HG02973 (cell line): ENCODE measurements around the gene SALL3.

Source experiments
- ATAC-seq: cut with Tn5 transposase; IDR thresholded peaks from one replicate; pipeline ENCODE4 v1.9.1; 2021; ENCODE audit warnings: moderate library complexity; ENCODE audit not compliant: unreplicated experiment

SALL3 gene

DNA sequence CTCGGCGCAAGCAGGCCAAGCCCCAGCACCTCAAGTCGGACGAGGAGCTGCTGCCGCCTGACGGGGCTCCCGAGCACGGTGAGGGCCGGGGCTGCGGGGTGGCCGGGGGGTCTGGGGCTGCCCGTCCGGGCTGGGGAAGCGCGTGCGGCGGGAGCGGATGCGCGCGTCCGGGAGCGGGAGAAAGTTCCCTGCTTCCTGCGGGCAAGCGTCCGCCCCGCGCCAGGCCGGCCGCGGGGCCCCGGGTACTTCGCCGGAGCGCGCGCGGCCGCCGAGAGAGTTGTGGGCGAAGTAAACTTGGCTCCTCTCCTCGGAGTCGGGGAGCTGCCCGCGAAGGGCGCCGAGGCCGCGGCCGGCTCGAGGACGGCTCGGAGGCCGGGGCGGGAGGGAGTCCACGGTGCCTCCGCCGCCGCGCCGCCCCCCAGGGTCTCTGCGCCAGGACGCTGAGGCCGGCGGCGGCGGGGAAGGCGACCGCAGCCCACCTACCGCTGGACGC is 707 bp downstream of the SALL3 start:
- ATAC-seq, result no peak

GRCh38 chr18:78980777-78981380 is 1.3 kb downstream of the SALL3 start:
- no peak for ATAC-seq

DNA sequence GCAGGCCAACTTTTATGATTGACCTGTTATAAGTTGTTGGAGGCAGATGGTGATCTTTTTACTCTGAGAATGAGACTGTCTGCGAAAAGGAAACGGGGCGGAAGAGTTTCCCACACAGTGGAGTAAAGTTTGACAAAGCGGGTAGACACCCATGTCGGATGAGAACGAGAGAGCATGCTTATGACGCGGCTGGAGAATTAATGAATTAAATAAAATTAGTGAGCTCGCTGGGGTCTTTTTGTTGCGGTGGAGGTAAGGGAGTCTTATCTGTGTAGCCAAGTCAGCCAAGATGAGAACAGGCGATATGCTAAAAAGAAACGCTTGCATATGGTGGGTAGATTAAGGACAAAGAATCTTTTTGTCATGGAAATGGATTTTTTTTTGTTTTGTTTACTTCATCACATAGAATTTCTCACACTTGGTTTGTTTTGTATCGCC is 1.8 kb downstream of the SALL3 start:
- no peak for ATAC-seq

DNA sequence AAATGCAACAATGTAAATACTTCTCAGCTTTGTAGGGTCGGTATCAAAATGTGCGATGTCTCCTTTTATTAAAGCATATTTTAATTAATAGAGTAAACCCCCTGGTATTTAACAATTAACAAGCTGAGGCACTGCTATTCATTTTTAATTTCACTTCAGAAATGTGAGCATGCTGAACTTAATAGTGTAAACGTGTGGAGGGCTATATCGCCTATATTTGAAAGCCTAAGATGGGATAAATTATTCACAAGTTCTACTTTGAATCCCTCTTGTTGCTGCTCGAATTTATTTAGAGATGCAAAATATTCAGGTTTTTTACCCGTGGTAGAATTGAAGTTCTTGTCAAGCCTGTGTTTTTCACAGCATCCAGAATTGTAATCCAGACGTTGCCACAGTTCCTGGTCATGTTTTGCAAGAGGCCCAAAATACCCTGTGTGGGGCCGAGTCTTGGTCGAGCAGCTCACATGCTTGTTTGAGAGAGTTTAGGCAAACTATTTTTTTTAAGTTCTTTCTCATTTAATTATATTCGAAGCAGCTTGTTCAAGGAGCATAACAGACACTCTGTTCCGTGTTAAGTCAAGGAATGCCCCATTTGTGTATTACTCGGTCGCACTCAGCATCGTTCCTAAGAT is 2.5 kb downstream of the SALL3 start:
- no peak for ATAC-seq

DNA sequence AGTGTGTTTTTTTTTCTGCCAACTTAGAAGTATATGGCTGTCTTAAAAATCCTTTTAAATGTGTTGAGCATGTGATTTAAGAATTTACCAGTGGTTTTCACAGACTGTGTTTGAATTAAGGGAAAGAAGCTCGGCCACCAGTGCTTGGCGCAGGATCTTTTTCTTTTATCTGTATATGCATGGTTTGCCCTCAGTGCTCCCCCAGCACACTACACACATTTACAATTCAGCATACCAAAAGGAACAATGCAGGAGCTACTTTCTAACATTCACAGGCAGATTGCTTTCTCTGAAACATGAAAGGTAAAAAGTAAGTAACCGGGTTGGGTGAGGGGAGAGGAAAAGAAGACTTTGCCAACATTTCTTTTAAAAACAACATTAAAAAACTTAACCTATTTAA is 3.9 kb downstream of the SALL3 start:
- no peak for ATAC-seq

GRCh38 chr18:78984941-78985784 is 5.5 kb downstream of the SALL3 start:
- ATAC-seq, result no peak

DNA sequence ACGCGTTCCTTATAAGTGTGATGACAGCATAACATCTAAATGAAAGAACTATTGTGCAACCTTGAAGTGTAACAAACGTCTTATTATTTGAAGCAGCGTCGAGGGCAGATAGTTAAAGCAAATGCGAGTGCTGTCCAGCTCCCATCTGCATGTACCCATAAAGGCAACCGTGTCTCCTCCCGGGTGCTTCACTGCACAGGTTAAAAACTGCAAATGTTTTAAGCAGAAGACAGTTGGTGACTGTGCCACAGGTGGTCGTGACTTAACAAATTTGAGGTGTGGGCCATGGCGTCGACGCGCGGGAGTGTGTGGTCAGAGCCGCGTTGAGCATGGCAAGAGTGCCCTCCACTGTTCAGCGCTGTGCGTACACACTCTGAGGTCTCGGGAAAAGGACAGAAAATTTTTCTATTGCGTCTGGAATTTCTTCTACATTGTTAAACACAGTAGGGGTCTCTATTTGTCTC is 6.4 kb downstream of the SALL3 start:
- no peak for ATAC-seq

DNA sequence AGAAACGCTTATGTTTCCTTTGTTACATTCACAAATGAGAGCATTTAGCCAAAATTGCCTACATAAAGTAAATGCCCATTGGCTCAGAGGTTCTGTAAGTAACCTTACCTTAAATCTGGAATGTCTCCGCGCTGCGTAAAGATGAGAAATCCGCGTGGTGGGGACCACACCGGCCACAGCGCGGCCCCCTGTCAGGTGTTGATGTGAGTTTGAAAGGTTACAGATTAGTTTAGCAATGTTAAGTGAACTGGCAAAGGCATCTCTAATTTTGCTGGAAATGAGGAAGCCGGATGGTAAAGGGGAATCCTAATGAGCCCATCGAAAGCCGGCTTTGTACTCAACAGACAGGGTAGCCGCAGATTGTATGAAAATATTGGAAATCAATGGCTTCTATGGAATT is 11.8 kb downstream of the SALL3 start:
- ATAC-seq, result no peak

GRCh38 chr18:78992041-78993011 is 12.7 kb downstream of the SALL3 start:
- no peak for ATAC-seq

GRCh38 chr18:78993014-78993926 is 13.7 kb downstream of the SALL3 start:
- ATAC-seq, result no peak

- ATAC-seq, result no peak
These were observed 14.4 kb downstream of the SALL3 start for GRCh38 chr18:78994000-78994399.

DNA sequence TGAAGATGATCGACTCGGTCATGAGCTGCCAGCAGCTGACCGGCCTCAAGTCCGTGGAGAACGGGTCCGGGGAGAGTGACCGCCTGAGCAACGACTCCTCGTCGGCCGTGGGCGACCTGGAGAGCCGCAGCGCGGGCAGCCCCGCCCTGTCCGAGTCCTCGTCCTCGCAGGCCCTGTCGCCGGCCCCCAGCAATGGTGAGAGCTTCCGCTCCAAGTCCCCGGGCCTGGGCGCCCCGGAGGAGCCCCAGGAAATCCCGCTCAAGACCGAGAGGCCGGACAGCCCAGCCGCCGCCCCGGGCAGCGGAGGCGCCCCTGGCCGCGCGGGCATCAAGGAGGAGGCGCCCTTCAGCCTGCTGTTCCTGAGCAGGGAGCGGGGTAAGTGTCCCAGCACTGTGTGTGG is 14.9 kb downstream of the SALL3 start:
- ATAC-seq, result no peak

DNA sequence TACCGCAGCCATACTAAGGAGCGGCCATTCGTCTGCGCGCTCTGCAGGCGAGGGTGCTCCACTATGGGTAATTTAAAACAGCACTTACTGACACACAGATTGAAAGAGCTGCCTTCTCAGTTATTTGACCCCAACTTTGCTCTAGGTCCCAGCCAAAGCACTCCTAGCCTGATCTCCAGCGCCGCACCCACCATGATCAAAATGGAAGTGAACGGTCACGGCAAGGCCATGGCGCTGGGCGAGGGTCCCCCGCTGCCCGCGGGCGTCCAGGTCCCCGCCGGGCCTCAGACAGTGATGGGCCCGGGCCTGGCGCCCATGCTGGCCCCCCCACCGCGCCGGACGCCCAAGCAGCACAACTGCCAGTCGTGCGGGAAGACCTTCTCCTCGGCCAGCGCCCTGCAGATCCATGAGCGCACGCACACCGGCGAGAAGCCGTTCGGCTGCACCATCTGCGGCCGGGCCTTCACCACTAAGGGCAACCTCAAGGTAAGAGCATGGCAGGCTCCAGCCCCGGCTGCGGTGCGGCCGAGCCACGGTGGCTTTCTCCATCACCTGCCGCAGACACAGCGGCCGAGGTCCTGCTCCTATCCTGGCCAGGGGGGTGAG is 15.5 kb downstream of the SALL3 start:
- no peak for ATAC-seq

GRCh38 chr18:78995740-78996395 is 16.2 kb downstream of the SALL3 start:
- no peak for ATAC-seq

DNA sequence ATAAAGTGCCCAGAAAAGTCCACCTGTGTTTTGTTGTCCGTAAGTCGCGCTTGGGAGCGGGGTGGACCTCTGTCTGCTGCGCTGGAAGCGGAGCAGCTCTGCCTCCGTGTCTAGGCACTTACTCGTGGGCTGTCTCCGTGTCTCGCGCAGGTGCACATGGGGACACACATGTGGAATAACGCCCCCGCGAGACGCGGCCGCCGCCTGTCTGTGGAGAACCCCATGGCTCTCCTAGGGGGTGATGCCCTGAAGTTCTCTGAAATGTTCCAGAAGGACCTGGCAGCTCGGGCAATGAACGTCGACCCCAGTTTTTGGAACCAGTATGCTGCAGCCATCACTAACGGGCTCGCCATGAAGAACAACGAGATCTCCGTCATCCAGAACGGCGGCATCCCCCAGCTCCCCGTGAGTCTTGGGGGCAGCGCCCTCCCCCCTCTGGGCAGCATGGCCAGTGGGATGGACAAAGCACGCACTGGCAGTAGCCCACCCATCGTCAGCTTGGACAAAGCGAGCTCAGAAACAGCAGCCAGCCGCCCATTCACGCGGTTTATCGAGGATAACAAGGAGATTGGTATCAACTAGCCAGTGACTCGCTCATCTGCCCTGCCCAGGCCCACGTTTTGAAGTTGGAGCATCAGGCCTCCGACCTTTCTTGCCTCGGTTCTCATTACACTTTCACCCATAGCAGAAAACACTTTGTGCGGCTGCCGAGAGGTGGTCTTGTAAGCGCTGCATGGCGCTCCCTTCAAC is 17.3 kb downstream of the SALL3 start:
- ATAC-seq, result no peak

DNA sequence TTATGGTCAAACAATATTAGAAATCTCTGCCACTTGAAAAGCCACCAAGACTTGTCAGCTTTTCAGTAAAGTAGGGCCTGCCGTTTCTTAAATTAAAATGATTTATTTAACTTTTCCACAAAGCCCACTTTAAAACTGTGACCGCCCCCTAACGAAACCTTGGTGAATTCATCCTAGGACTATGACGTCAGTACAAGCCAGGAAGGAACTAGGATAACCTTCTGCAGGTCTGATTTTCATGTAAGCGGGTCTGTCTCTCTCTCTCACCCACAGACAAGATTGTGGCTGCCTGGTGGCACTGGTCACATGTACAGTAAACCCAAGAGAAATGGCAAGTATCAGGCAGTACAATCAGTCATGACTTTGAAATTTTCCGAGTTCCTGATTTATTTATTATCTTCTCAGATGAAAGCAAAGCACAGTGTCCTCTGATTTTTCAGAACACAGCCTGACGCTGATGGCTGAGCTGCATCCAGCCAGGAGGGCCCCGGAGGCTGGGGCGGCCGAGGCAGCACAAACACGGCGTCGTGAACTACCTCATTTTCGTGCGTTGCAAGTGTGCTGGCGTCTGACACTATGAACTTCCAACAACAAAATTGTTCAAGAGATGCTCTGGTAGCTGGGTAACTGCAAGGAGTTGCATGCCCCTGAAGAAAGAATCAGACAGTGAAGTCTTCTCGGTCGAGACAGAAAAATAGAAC is 18.9 kb downstream of the SALL3 start:
- no peak for ATAC-seq

GRCh38 chr18:78999939-79000338 is 20.3 kb downstream of the SALL3 start:
- no peak for ATAC-seq
